HCT116 (cell line): ENCODE results near the gene SMIM12. TPM values are rescaled to one million over a fixed set of nuclear protein-coding genes. Genes with fewer than 3 reads are reported as not detected.
A peak's percentile ranks its signal among the peaks of the same experiment; 100 is the strongest.

Experiments
- ATAC-seq: fragments of 200-7000 bp; cut with Tn5 transposase; 2 replicates; pipeline ENCODE4 v1.9.1; 2020; ENCODE audit warnings: mild to moderate bottlenecking, moderate library complexity
- BruUV-seq: library from RNA; stranded (reverse); fragments of 400-500 nt; replicated peaks from 2 replicates; lab custom pipeline; 2021; lab: Mats Ljungman, UMichigan
- CTCF ChIA-PET: fragments of 300-600 bp; sonication (Branson Sonifier 250); formaldehyde crosslinking; loops from one replicate; lab custom pipeline; 2021; ENCODE audit warnings: antibody characterized with exemption; lab: Charles Lee
- POLR2A ChIA-PET: fragments of 300-600, 350-600 bp; sonication (Branson Sonifier 250); formaldehyde crosslinking; loops from one replicate; lab custom pipeline; 2021; ENCODE audit warnings: antibody characterized with exemption; lab: Charles Lee
- RAD21 ChIA-PET, 2 experiments: fragments of 300-600 bp; sonication (Branson Sonifier 250); formaldehyde crosslinking; loops; one replicate each; lab custom pipeline; 2023; ENCODE audit warnings: low total read pairs in 2 of 2; ENCODE audit not compliant: uncharacterized antibody in 2 of 2, unreplicated experiment in 2 of 2, low non-redundant PET in 1 of 2; lab: Charles Lee
- DNase-seq: peaks from one replicate; pipeline ENCODE4 v3.0.0-alpha.2; 2010; ENCODE audit warnings: low read depth, low spot score
- H2AFZ ChIP-seq: fragments of 200-600 bp; shearing (Covaris generic), sonication (generic); 2 replicates; pipeline ENCODE4 v1.6.1; 2017; ENCODE audit warnings: low read depth, mixed run types, mixed read lengths, antibody characterized with exemption, low read length; ENCODE audit not compliant: poor library complexity, severe bottlenecking
- H3K27ac ChIP-seq: 2 replicates; pipeline ENCODE4 v1.5.1; 2012; ENCODE audit warnings: low read depth, low read length
- H3K27me3 ChIP-seq: fragments of 200-600 bp; sonication (generic); 2 replicates; pipeline ENCODE4 v1.6.1; 2016; ENCODE audit warnings: mixed run types, low read length, mixed read lengths; ENCODE audit not compliant: insufficient read depth
- H3K36me3 ChIP-seq, 2 experiments: fragments of 200-500 bp in 1 of 2; fragments of 200-600 bp in 1 of 2; sonication (Bioruptor generic) in 1 of 2; sonication (generic) in 1 of 2; 2 replicates each; pipeline versions ENCODE4 v1.5.1 to v1.6.1; 2014 to 2016; ENCODE audit warnings: low read length in 2 of 2, inconsistent platforms in 1 of 2, mixed read lengths in 1 of 2, mixed run types in 1 of 2; ENCODE audit not compliant: insufficient read depth in 2 of 2, control insufficient read depth in 1 of 2
- H3K4me1 ChIP-seq, 2 experiments: fragments of 200-600 bp in 1 of 2; sonication (generic) in 1 of 2; 2 replicates each; pipeline versions ENCODE4 v1.5.1 to v1.6.1; 2012 to 2017; ENCODE audit warnings: low read length in 2 of 2, inconsistent platforms in 1 of 2, mild to moderate bottlenecking in 1 of 2, mixed read lengths in 1 of 2, mixed run types in 1 of 2, moderate library complexity in 1 of 2; ENCODE audit not compliant: insufficient read depth in 2 of 2, control insufficient read depth in 1 of 2
- H3K4me2 ChIP-seq: fragments of 200-600 bp; sonication (generic); 2 replicates; pipeline ENCODE4 v1.6.1; 2017; ENCODE audit warnings: mixed run types, low read length, mixed read lengths
- H3K4me3 ChIP-seq, 2 experiments: fragments of 200-600 bp in 1 of 2; sonication (generic) in 1 of 2; replicated peaks in 1 of 2; 2 replicates each; pipeline ENCODE4 v1.5.1; 2011 to 2016; ENCODE audit warnings: low read length in 2 of 2, control low read depth in 1 of 2, low read depth in 1 of 2, mild to moderate bottlenecking in 1 of 2, mixed read lengths in 1 of 2, mixed run types in 1 of 2
- H3K79me2 ChIP-seq: fragments of 200-600 bp; sonication (generic); 2 replicates; pipeline ENCODE4 v1.6.1; 2017; ENCODE audit warnings: mild to moderate bottlenecking, mixed run types, low read length, moderate library complexity, mixed read lengths; ENCODE audit not compliant: insufficient read depth
- H3K9ac ChIP-seq: fragments of 200-600 bp; sonication (generic); 2 replicates; pipeline ENCODE4 v1.6.1; 2016; ENCODE audit warnings: low read length, mixed read lengths
- H3K9me2 ChIP-seq: fragments of 200-600 bp; sonication (generic), shearing (Covaris generic); 2 replicates; pipeline ENCODE4 v1.6.1; 2017; ENCODE audit warnings: mixed run types, mild to moderate bottlenecking, moderate library complexity; ENCODE audit not compliant: insufficient read depth
- H3K9me3 ChIP-seq, 2 experiments: fragments of 200-500 bp in 1 of 2; fragments of 200-600 bp in 1 of 2; sonication (Bioruptor generic) in 1 of 2; sonication (generic) in 1 of 2; 2 replicates each; pipeline ENCODE4 v1.6.1; 2014 to 2017; ENCODE audit warnings: low read length in 2 of 2, mixed read lengths in 2 of 2, inconsistent platforms in 1 of 2, low read depth in 1 of 2, mild to moderate bottlenecking in 1 of 2, mixed run types in 1 of 2, moderate library complexity in 1 of 2; ENCODE audit not compliant: control insufficient read depth in 1 of 2, insufficient read depth in 1 of 2
- H4K20me1 ChIP-seq: fragments of 200-600 bp; sonication (generic), shearing (Covaris generic); 2 replicates; pipeline ENCODE4 v1.6.1; 2017; ENCODE audit warnings: mixed run types, mild to moderate bottlenecking, moderate library complexity; ENCODE audit not compliant: insufficient read depth
- ATF3 ChIP-seq: IDR thresholded peaks from 2 replicates; pipeline ENCODE4 v1.6.1; 2012
- CBX3 ChIP-seq: IDR thresholded peaks from 2 replicates; pipeline ENCODE4 v1.6.1; 2012; ENCODE audit warnings: low read depth
- CEBPB ChIP-seq: IDR thresholded peaks from 2 replicates; pipeline ENCODE4 v1.6.1; 2012; ENCODE audit warnings: low read depth
- CTCF ChIP-seq, 3 experiments: fragments of 200-600 bp in 1 of 3; sonication (generic) in 1 of 3; IDR thresholded peaks in 2 of 3; conservative IDR thresholded peaks in 1 of 3; 2 replicates each; pipeline ENCODE4 v1.5.1; 2012 to 2017; ENCODE audit warnings: low read depth in 2 of 3, low read length in 2 of 3, antibody characterized with exemption in 1 of 3, borderline replicate concordance in 1 of 3, control low read depth in 1 of 3, mild to moderate bottlenecking in 1 of 3, mixed read lengths in 1 of 3, mixed run types in 1 of 3, moderate library complexity in 1 of 3; ENCODE audit not compliant: insufficient read depth in 1 of 3
- EGR1 ChIP-seq: IDR thresholded peaks from 2 replicates; pipeline ENCODE4 v1.6.1; 2012; ENCODE audit warnings: low read depth
- EZH2phosphoT487 ChIP-seq: fragments of 200-600 bp; IDR thresholded peaks from 2 replicates; pipeline ENCODE4 v1.6.1; 2018; ENCODE audit warnings: antibody characterized with exemption, borderline replicate concordance
- FOSL1 ChIP-seq: IDR thresholded peaks from 2 replicates; pipeline ENCODE4 v1.6.1; 2012; ENCODE audit warnings: low read depth
- JUND ChIP-seq: IDR thresholded peaks from 2 replicates; pipeline ENCODE4 v1.6.1; 2012
- MAX ChIP-seq: IDR thresholded peaks from 2 replicates; pipeline ENCODE4 v1.6.1; 2012
- POLR2A ChIP-seq: IDR thresholded peaks from 2 replicates; pipeline ENCODE4 v1.7.0; 2011; ENCODE audit warnings: borderline replicate concordance; ENCODE audit not compliant: insufficient read depth, insufficient read length; ENCODE audit errors: extremely low read depth
- POLR2AphosphoS5 ChIP-seq: IDR thresholded peaks from 2 replicates; pipeline ENCODE4 v1.6.1; 2011; ENCODE audit warnings: mild to moderate bottlenecking, low read depth, low read length, moderate library complexity
- RAD21 ChIP-seq: IDR thresholded peaks from 2 replicates; pipeline ENCODE4 v1.6.1; 2012; ENCODE audit warnings: low read depth, mild to moderate bottlenecking
- REST ChIP-seq: IDR thresholded peaks from 2 replicates; pipeline ENCODE4 v1.6.1; 2012; ENCODE audit warnings: low read depth
- TCF7L2 ChIP-seq: IDR thresholded peaks from 2 replicates; pipeline ENCODE4 v1.7.0; 2011; ENCODE audit warnings: borderline replicate concordance, inconsistent platforms; ENCODE audit not compliant: insufficient read depth, insufficient read length; ENCODE audit errors: extremely low read depth
- YY1 ChIP-seq: IDR thresholded peaks from 2 replicates; pipeline ENCODE4 v1.6.1; 2011; ENCODE audit warnings: low read length, low read depth, moderate library complexity, mild to moderate bottlenecking; ENCODE audit not compliant: insufficient replicate concordance; ENCODE audit errors: extremely low read depth
- ZFX ChIP-seq: fragments of 450-650 bp; IDR thresholded peaks from 2 replicates; pipeline ENCODE4 v1.6.1; 2017
- ZNF274 ChIP-seq: fragments of 200-500 bp; sonication (Bioruptor generic); IDR thresholded peaks from 2 replicates; pipeline ENCODE4 v1.6.1; 2014; ENCODE audit warnings: mild to moderate bottlenecking, low read depth, low read length, inconsistent platforms
- intact Hi-C: fragments of 100-400 bp; cut with micrococcal nuclease; formaldehyde crosslinking; loops from 2 replicates; pipeline ENCODE4 v1.10.0; 2022
- total RNA-seq: library from RNA; stranded (reverse); gene quantifications from one replicate; pipeline ENCODE4 v1.2.1, GENCODE V29; 2021; ENCODE audit not compliant: unreplicated experiment

Gene SMIM12
- total RNA-seq, 1 experiment from 2014 or later: 31.3 TPM

GRCh38 chr1:34852677-34853217, 6.8 kb downstream of the SMIM12 start:
- DNase-seq: peak; percentile 90
- Histone ChIP-seq H2AFZ (no peak overlapping the region), H3K27me3 (no peaks in the 10 kb centered on the region), H3K9ac (no peak overlapping the region), H3K9me3 (no peaks in the 10 kb centered on the region), H3K9me2 (no peaks in the 10 kb centered on the region), H3K79me2 (peaks cover 35% of the 10 kb centered on the region), H3K4me1 (peaks cover 0 to 3% of the 10 kb centered on the region in 2 experiments; a peak in 1 of 4 replicates), H3K27ac (peak overlapping the region; percentile 8; the same call in 1 of the 2 replicates), H3K36me3 (peaks cover 10 to 14% of the 10 kb centered on the region in 2 experiments; a peak in 3 of 4 replicates), H3K4me3 (no peak overlapping the region), H4K20me1 (no peaks in the 10 kb centered on the region), H3K4me2 (no peak overlapping the region)
- peak; percentile 99 for ATAC-seq
- no TSS peak for BruUV-seq
- ChIA-PET RAD21 (interaction anchor here in 1 of 2 experiments (1.0 kb wide), 1 partner anchor 66 kb away, joined by 3 read pairs; no protein-coding TSS in a partner anchor), POLR2A (no interaction called here), CTCF (interaction anchor here (0.6 to 2.1 kb wide), 25 partner anchors 8 to 1380 kb away, joined by 3 to 19 read pairs (median 4); partner anchors contain the start of genes CLSPN, GJB5, TFAP2E and ZSCAN20)
- intact Hi-C loops: loop anchor here (1.0 to 10.0 kb wide), 4 partner anchors 66 to 922 kb away; no protein-coding TSS in a partner anchor
- TF ChIP-seq JUND (no peak), ZFX (no peak), ZNF274 (no peak), EGR1 (no peak), FOSL1 (no peak), REST (no peak), CEBPB (no peak), EZH2phosphoT487 (no peak), POLR2A (no peak), RAD21 (peak; percentile 91), CTCF (IDR thresholded peaks at IDR 0.05 in 2 of 3, conservative IDR thresholded peaks at IDR 0.05 in 1 of 3; ENCODE audit: borderline replicate concordance in 1 of 3, insufficient read depth in 1 of 3, low read depth in 2 of 3, low read length in 2 of 3) (peak; percentile 98 to 99 (median 98)), CBX3 (peak; percentile 83; the same call in 1 of the 2 replicates), TCF7L2 (peak; percentile 28), YY1 (peak; percentile 13), ATF3 (no peak), MAX (0 out of 2 replicates have a peak, but pooled peaks have one; percentile 30), POLR2AphosphoS5 (peak; percentile 50)
